GM19324 (cell line): ENCODE results near the gene CIB4.

ENCODE experiments used
- ATAC-seq: cut with Tn5 transposase; IDR thresholded peaks from one replicate; pipeline ENCODE4 v1.9.1; 2021; ENCODE audit warnings: mild to moderate bottlenecking, moderate library complexity; ENCODE audit not compliant: unreplicated experiment, low FRiP score

Gene CIB4

DNA sequence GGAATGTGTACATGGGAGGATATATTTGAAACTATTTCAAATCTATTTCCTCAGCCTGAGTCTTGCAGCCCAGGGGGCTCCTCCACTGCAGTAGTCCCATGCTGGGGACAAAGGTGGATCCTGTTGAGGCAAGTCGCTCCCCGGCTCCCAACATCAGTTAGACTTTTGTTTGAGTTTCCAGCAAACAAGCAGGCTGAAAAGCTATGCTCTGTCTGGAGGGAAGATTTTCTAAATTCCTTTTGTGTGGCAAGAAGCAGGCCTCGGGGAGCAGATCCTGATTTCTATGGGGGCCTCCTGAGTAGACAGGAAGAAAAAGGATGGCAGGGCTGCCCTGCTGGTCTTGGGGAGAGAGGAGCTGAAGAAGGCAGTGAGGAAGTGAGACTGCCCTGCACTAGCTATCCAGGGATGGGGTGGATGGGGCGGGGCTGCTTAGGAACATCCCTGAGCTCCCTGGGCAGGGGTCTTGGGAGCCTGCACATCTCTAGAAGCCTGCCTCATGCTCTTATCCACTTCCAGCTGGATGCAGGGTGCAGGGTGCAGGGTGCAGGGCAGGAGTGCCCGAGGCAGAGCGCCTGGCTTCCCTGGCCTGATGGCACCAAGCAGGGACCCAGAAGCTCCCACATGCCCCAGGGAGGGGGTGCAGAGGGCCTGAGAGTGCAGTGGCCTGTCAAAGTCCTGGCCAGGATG, 6.0 kb upstream of the CIB4 start:
- no peak for ATAC-seq

DNA sequence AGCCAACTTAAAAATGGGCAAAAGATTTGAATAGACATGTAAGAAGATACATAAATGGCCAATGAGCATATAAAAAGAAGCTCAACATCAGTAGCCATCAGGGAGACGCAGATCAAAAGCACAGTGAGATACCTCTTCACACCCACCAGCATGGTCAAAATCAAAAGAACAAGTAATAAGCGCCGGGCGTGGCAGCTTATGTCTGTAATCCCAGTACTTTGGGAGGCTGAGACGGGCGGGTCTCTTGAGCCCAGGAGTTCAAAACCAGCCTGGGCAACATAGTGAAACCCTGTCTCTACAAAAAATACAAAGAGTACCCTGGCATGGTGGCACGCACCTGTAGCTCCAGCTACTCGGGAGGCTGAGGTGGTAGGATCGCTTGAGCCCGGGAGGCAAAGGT, 4.6 kb upstream of the CIB4 start:
- ATAC-seq: no peak

GRCh38 chr2:26644188-26644835, 3.1 kb upstream of the CIB4 start:
- no peak for ATAC-seq

GRCh38 chr2:26642429-26642828, 1.3 kb upstream of the CIB4 start:
- ATAC-seq: no peak

- ATAC-seq: no peak
Measured at GRCh38 chr2:26640331-26640745, 828 bp downstream of the CIB4 start.

DNA sequence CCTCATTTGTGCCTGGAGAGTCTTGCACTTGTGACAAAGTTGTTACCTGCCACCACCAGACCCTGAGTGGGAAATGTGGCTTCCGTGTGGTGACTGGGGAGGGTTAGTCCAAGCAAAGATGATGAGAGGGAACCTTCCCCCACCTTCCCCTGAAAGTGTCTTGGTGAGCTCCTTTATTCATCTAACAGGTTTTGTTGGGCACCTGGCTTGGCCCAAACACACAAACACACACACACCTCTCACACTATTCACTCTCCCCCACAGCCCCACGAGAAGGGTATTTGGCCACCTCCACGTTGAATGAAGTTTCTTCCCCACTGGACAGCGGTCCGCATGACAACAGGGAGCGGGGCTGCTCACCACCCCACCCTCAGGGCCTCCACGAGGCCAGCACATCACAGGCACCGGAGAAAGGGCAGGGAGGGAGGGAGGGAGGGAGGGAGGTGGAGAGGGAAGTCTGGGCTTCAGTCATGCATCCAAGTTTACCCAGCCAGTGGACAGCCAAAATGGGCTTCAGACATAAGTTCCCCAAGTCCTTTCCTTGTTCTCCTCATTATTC, 1.4 kb downstream of the CIB4 start:
- ATAC-seq: no peak

DNA sequence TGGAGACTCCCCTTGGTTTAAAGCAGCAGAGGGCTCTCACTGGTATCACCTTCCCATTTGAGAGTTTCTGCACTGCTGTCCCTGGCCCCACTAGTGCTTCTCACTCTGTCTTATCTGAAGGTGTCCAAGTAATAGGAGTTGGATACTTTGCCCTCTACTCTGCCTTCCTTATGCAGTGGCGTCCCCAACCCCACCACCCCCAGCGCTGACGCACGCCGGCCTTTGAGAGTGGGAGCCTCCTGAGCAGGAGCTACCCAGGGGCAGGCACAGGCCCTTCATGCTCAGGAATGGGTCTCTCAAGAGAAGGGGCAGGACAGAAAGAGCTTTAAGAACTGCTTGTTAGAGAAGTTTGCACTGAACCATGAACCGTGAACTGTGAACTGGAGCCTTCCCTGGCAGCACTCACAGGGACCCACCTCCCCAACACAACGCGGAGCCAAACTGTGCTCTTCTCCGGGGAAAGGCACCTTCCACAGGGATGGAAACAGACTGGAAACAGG, 3.3 kb downstream of the CIB4 start:
- ATAC-seq: no peak

DNA sequence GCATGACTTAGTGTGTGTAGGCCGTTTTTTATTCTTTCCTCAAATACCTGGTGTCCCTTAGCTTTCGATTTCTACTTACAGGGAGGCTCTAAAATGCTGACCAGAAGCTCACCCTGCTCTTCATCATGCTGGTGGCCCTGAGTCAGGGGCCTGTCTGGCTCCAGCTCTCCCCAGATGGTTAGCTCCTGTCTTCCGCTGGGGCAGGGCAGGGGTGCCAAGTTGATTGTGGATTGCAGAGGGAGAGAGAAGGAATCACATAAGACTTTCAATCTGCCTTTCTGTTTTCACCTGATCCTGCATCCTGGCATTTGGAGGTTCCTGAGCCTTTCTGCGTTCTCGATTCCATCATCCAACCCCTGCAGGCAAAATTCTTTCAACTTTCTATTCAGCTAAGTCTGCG, 4.2 kb downstream of the CIB4 start:
- ATAC-seq: no peak

- no peak for ATAC-seq
Measured at GRCh38 chr2:26635401-26635800, 5.8 kb downstream of the CIB4 start.

DNA sequence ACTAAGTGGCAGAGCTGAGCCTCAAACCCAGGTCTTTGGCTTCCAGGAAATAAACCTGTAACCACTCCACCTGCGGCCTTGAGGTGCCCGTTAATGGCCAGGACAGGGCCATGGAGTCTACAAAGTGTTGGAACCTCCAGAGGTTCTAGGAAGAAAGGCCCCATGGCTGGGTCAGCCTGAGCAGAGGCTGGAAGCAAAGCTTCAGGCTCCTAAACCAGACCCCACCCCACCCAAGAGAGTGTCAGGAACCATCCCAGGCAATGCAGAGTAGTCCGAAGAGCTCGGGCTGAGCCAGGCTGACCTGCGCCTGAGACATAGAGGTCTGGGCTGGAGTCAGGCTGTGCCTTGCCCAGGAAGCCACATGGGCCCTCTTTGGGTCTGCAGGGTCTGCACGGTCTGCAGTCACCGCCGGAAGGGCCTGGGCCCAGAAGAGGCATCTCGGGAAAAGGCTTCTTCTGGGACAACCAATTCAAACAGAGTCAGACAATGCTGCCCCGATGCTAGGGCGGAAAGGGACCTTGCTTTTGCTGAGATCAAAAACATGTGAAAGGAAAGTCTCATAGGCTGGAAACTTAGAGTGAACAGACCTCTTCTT, 6.4 kb downstream of the CIB4 start:
- ATAC-seq: no peak

DNA sequence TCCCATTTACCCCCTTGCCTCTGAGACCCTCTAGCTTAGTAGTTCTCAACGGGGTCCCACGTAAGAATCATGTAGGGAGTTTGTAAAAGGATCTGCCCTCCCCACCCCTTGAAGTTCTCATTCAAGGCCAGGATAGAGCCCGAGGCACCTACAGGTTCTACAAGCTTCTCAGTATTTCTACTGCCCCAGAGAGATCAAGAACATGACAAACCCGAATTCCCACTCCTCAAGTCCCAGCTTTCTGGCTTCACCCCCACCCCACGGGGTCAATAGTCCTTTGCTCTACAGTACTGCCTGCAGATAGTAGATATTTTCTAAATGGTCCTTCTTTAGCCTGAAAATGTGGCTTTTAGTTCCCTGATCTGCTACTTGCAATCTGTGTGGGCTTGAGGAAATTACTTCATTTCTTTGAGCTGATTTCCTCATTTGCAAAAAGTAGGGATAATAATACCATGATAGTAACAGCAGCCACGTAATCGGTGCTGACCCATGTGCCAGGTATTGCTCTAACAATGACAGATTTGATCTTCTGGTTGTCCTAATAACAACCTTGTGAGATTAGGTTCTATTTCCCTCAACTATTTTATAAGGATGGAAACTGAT, 7.1 kb downstream of the CIB4 start:
- no peak for ATAC-seq

- no peak for ATAC-seq
Measured at GRCh38 chr2:26633351-26633945, 7.7 kb downstream of the CIB4 start.

DNA sequence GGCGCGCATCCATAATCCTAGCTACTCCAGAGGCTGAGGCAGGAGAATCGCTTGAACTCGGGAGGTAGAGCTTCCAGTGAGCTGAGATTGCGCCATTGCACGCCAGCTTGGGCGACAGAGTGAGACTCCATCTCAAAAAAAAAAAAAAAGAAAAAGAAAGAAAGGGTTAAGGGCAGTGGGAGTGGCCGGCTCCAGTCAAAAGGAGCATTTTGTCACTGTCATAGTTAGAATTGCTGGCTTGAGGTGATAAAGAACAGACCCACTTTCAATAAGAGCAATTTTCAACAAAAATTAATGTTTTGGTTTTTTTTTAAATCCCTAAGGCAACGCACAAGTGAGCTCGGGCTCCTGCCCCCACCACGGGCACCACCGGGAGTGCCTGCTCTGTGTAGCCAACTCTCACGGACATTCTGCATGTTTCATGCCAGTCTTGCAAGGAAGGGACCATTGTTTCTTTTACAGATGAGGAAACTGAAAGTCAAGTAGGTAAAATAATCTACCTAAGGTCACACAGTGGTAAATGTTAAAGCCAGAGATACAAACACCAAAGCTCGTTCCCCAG, 8.5 kb downstream of the CIB4 start:
- ATAC-seq: no peak

DNA sequence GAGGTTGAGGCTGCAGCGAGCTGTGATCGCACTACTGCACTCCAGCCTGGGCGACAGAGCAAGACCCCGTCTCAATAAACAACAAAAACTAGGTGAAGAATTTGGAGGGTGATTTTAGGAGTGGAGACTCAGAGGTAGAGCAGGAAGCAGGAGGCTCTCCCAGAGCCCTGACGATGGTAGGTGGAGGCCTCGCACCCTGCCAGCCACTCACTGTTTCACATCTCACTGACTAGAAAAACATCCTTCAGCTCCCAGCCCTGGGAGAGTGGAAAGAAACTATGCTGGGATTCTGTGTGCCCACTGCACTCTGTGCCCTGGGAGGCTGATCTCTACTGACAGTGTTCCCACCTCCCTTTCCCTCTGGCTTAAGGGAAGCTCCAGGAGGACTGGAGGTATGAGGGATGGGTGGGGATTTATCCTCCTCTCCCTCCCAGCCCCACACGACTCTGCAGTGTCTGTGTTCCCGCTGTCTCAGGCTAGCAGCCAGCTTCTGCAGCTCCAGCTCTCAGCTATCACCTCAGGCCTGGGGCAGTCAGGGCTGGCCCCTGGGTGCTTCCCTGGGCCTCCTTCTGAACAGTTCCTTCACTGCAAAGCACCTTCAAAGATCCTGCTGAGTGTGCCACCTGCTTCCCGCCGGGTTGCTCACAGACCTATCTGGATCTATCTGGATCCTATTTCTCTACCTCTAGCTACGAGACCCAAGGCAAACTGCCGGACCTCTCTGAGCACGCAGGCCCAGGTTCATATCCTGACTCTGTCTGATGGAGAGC, 9.6 kb downstream of the CIB4 start:
- ATAC-seq: no peak

GRCh38 chr2:26630669-26631360, 10.4 kb downstream of the CIB4 start:
- ATAC-seq: no peak

GRCh38 chr2:26630235-26630634, 10.9 kb downstream of the CIB4 start:
- no peak for ATAC-seq

DNA sequence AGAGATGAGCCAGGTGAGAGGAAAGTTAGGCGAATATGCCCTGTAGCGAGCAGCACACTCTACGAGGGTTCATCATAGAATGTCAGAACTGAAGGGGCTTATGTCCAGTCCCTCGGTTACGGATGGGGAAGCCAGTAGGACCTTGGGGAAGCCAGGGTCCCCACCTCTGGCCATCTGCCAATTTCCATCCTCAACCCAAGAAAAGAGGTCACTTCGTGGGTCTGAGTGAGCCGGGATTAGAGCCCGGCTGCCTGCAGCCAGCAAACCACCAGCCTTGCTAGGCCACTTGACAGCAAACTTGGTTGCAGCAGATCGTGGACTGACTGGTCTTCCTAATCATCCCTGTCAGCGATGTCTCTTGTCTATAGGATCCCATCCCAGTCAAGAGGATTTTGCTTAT, 11.4 kb downstream of the CIB4 start:
- no peak for ATAC-seq

- ATAC-seq: no peak
Measured at GRCh38 chr2:26629346-26629630, 11.9 kb downstream of the CIB4 start.

GRCh38 chr2:26628561-26629345, 12.4 kb downstream of the CIB4 start:
- ATAC-seq: no peak
